DOHH2 (cell line): Measurements from ENCODE around the gene YIPF4.
A peak's percentile ranks its signal among the peaks of the same experiment; 100 is the strongest.

Experiments
- H3F3A ChIP-seq: fragments of 200-600 bp; sonication (generic), shearing (Covaris generic); 2 replicates; pipeline ENCODE4 v1.6.0; 2016; ENCODE audit warnings: antibody characterized with exemption, mild to moderate bottlenecking; ENCODE audit not compliant: control insufficient read depth, insufficient read depth
- H3K27ac ChIP-seq: fragments of 200-600 bp; sonication (generic); 2 replicates; pipeline ENCODE4 v1.5.1; 2014; ENCODE audit warnings: low read depth, mild to moderate bottlenecking, low read length, moderate library complexity
- H3K27me3 ChIP-seq: fragments of 200-600 bp; sonication (generic); 2 replicates; pipeline ENCODE4 v1.6.1; 2014; ENCODE audit warnings: mild to moderate bottlenecking, low read length, mixed read lengths; ENCODE audit not compliant: control insufficient read depth
- H3K36me3 ChIP-seq: fragments of 200-600 bp; sonication (generic); 2 replicates; pipeline ENCODE4 v1.6.1; 2014; ENCODE audit warnings: mild to moderate bottlenecking, low read length, moderate library complexity, mixed read lengths; ENCODE audit not compliant: control insufficient read depth
- H3K4me1 ChIP-seq: fragments of 200-600 bp; sonication (generic); 2 replicates; pipeline ENCODE4 v1.6.1; 2014; ENCODE audit warnings: mild to moderate bottlenecking, low read length, mixed read lengths; ENCODE audit not compliant: control insufficient read depth
- H3K4me2 ChIP-seq: fragments of 200-600 bp; sonication (generic); 2 replicates; pipeline ENCODE4 v1.6.0; 2014; ENCODE audit warnings: mild to moderate bottlenecking, low read length, moderate library complexity
- H3K4me3 ChIP-seq: fragments of 200-600 bp; sonication (generic); 2 replicates; pipeline ENCODE4 v1.5.1; 2014; ENCODE audit warnings: mild to moderate bottlenecking, low read length, mixed read lengths
- H3K79me2 ChIP-seq: fragments of 200-600 bp; sonication (generic); 2 replicates; pipeline ENCODE4 v1.6.1; 2014; ENCODE audit warnings: mild to moderate bottlenecking, low read length, mixed read lengths; ENCODE audit not compliant: control insufficient read depth
- H3K9me2 ChIP-seq: fragments of 200-600 bp; sonication (generic); replicated peaks from 2 replicates; pipeline ENCODE4 v1.6.1; 2014; ENCODE audit warnings: mild to moderate bottlenecking, low read length, mixed read lengths; ENCODE audit not compliant: control insufficient read depth
- H3K9me3 ChIP-seq: fragments of 200-600 bp; sonication (generic); 2 replicates; pipeline ENCODE4 v1.6.1; 2014; ENCODE audit warnings: antibody characterized with exemption, low read length, mixed read lengths; ENCODE audit not compliant: control insufficient read depth, insufficient read depth
- H4K20me1 ChIP-seq: fragments of 200-600 bp; sonication (generic); 2 replicates; pipeline ENCODE4 v1.6.0; 2014; ENCODE audit warnings: low read depth, mild to moderate bottlenecking, antibody characterized with exemption, low read length, moderate library complexity; ENCODE audit not compliant: control insufficient read depth, insufficient read depth
- EZH2phosphoT487 ChIP-seq: fragments of 200-600 bp; sonication (generic); IDR thresholded peaks from 2 replicates; pipeline ENCODE4 v1.6.1; 2017; ENCODE audit warnings: borderline replicate concordance, mild to moderate bottlenecking, antibody characterized with exemption, low read length, moderate library complexity, mixed read lengths
- TF ChIP-seq, protein P1 (sequence below): fragments of 200-600 bp; sonication (generic); IDR thresholded peaks from one replicate; pipeline ENCODE4 v1.5.1; 2014; ENCODE audit warnings: antibody characterized with exemption, mild to moderate bottlenecking, low read depth, low read length; ENCODE audit not compliant: poor library complexity, severe bottlenecking

The YIPF4 gene

DNA sequence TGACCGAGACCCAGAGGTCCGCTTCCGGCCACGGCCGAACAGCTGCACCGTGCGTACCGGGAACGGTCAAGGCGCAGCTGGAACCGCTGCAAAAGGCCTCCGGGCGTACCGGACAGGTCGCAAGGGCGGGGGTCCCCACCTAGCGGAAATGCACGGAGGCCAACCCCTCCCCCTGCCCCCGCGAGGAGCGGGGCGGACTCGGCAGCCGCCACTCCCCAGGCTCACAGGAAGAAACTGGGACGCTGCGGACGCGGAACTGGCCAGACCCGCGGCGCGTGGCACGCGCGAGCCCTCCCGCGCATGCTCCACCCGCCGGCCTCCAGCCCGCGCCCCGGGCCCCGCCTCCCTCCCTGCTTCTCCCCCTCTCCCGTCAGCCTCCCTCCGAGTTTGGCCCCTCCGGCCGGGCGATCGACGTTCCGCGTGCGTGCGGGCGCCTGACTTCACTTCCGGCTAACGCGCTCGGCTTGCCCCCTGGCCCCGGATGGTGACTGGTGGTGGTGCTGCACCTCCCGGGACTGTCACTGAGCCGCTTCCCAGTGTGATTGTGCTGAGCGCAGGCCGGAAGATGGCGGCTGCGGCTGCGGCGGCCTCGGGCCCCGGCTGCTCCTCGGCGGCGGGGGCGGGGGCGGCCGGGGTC lies 79.1 kb downstream of the YIPF4 start, which contains the start of gene BIRC6:
BIRC6 (plus strand) TSS at position 343 of the 637 bp plus-strand sequence; CDS start at position 482, 139 bp downstream.
- peaks cover 41% of the 10 kb centered on the region for H3K4me1 ChIP-seq
- peaks cover 6% of the 10 kb centered on the region for H3F3A ChIP-seq

DNA sequence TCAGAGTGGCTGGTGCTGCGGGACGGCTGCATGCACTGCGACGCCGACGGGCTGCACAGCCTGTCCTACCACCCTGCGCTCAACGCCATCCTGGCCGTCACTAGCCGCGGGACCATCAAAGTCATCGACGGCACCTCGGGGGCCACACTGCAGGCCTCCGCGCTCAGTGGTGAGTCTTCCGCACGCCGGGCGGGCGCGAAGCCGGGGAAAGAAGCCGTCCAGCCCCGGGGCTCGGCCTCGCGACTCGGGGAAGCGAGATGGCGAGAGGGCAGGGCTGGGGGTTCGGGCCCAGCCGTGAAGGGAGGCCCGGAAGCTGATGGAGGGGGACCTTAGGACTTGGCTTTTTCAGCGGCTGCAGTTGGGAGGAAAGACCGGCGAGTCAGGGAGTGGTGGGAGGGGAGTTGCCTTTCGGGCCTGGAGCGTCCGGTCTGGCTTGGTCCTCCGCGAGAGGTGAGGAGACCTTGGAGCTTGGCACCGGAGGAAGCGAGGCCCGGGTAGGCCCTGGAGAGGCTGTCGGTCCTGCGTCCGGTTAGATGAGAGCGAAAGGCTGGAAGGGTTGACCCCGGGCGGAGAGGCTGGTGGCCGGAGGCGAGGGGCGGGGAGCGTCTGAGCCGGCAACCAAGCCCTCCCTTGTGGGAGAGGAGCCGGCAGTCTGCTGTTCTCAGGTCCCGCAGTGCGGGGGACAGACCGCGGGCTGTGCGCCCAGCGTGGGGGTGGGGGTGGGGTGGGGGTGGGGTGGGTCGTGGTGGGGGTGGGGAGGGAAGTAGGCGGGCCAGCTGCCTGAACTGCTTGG lies 79.8 kb downstream of the YIPF4 start:
- Histone ChIP-seq H3K9me2 (no peaks in the 10 kb centered on the region), H3K27me3 (no peaks in the 10 kb centered on the region), H3F3A (peaks cover 6% of the 10 kb centered on the region), H3K4me1 (peaks cover 48% of the 10 kb centered on the region), H3K27ac (peak overlapping the region; percentile 85), H3K4me2 (peak overlapping the region; percentile 85), H3K4me3 (peak overlapping the region; percentile 98), H3K79me2 (peaks cover 55% of the 10 kb centered on the region), H4K20me1 (peaks cover 20% of the 10 kb centered on the region), H3K36me3 (peaks cover 40% of the 10 kb centered on the region), H3K9me3 (no peaks in the 10 kb centered on the region)
- TF ChIP-seq, protein P1, sequence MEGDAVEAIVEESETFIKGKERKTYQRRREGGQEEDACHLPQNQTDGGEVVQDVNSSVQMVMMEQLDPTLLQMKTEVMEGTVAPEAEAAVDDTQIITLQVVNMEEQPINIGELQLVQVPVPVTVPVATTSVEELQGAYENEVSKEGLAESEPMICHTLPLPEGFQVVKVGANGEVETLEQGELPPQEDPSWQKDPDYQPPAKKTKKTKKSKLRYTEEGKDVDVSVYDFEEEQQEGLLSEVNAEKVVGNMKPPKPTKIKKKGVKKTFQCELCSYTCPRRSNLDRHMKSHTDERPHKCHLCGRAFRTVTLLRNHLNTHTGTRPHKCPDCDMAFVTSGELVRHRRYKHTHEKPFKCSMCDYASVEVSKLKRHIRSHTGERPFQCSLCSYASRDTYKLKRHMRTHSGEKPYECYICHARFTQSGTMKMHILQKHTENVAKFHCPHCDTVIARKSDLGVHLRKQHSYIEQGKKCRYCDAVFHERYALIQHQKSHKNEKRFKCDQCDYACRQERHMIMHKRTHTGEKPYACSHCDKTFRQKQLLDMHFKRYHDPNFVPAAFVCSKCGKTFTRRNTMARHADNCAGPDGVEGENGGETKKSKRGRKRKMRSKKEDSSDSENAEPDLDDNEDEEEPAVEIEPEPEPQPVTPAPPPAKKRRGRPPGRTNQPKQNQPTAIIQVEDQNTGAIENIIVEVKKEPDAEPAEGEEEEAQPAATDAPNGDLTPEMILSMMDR, result no peak
- TF ChIP-seq EZH2phosphoT487, result no peak

More for the DNA sequence above, 79.1 kb downstream of the YIPF4 start, which contains the start of gene BIRC6:
- peak within 1 kb of the TSS; percentile 98 for H3K4me3 ChIP-seq
- H3K4me2 ChIP-seq, result peak within 1 kb of the TSS; percentile 85
- H3K9me3 ChIP-seq, result no peaks in the 10 kb centered on the region
- H3K27ac ChIP-seq, result peak within 1 kb of the TSS; percentile 85
- peaks cover 38% of the 10 kb centered on the region for H3K36me3 ChIP-seq
- H3K79me2 ChIP-seq, result peaks cover 48% of the 10 kb centered on the region
- TF ChIP-seq, protein P1, result no peak
- no peak for TF ChIP-seq EZH2phosphoT487
- no peaks in the 10 kb centered on the region for H3K27me3 ChIP-seq
- no peaks in the 10 kb centered on the region for H3K9me2 ChIP-seq
- H4K20me1 ChIP-seq, result peaks cover 18% of the 10 kb centered on the region

DNA sequence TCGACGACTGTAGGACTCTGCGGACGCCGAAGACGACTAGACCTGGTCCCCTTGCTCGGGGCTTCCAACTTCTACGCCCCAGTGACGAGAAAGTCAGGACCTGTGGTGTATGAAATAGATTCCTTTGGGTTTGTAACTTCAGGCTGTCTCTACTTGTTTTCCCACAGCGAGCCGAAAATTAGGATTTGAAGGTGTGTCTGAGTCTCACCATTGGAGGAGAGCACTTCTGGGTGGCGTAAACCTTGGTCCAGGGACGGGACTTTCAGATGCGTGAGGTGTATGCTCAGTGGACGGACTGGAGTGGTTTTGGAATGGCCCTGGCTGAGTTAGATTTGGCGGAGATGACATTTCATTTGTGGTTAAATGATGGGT lies 80.4 kb downstream of the YIPF4 start:
- Histone ChIP-seq H3K9me3 (no peaks in the 10 kb centered on the region), H3K4me1 (peaks cover 54% of the 10 kb centered on the region), H3K36me3 (peaks cover 43% of the 10 kb centered on the region), H3K27me3 (no peaks in the 10 kb centered on the region), H3K27ac (peak overlapping the region; percentile 5; the same call in 1 of the 2 replicates), H3K9me2 (no peaks in the 10 kb centered on the region), H4K20me1 (peaks cover 24% of the 10 kb centered on the region), H3K79me2 (peaks cover 61% of the 10 kb centered on the region), H3K4me2 (peak overlapping the region; percentile 85), H3K4me3 (peak overlapping the region; percentile 98), H3F3A (peaks cover 6% of the 10 kb centered on the region)
- TF ChIP-seq, protein P1, result no peak
- TF ChIP-seq EZH2phosphoT487, result no peak
